H1 (cell line): ENCODE data around the gene DCP1B.

ENCODE experiments used
- EP300 ChIP-seq, 2 experiments: IDR thresholded peaks; 1 replicate in 1 of 2; 2 replicates in 1 of 2; pipeline ENCODE4 v1.6.1; 2011 to 2012; ENCODE audit warnings: low read depth in 2 of 2, low read length in 2 of 2, mild to moderate bottlenecking in 2 of 2, borderline replicate concordance in 1 of 2, inconsistent platforms in 1 of 2, moderate library complexity in 1 of 2
- EZH2 ChIP-seq: fragments of 200-600 bp; sonication (generic); IDR thresholded peaks from 2 replicates; pipeline ENCODE4 v1.7.1; 2012; ENCODE audit warnings: low read depth, mild to moderate bottlenecking, moderate library complexity, low read length, inconsistent platforms; ENCODE audit not compliant: severe bottlenecking
- HDAC2 ChIP-seq, 2 experiments: fragments of 300-600 bp in 1 of 2; sonication (generic) in 1 of 2; IDR thresholded peaks; 2 replicates each; pipeline ENCODE4 v1.6.1; 2011 to 2012; ENCODE audit warnings: low read depth in 2 of 2, low read length in 2 of 2, mild to moderate bottlenecking in 2 of 2, moderate library complexity in 2 of 2, borderline replicate concordance in 1 of 2, inconsistent platforms in 1 of 2
- NRF1 ChIP-seq: IDR thresholded peaks from 2 replicates; pipeline ENCODE4 v1.6.1; 2011; ENCODE audit warnings: mild to moderate bottlenecking, low read depth, low read length, improper control_type of control experiment
- POLR2A ChIP-seq, 2 experiments: IDR thresholded peaks; 1 replicate in 1 of 2; 2 replicates in 1 of 2; pipeline ENCODE4 v1.6.1; 2011; ENCODE audit warnings: low read depth in 2 of 2, low read length in 2 of 2, mild to moderate bottlenecking in 2 of 2; ENCODE audit errors: control extremely low read depth in 1 of 2
- RFX5 ChIP-seq: IDR thresholded peaks from 2 replicates; pipeline ENCODE4 v1.6.1; 2011; ENCODE audit warnings: low read depth, low read length, improper control_type of control experiment, borderline replicate concordance
- RXRA ChIP-seq: IDR thresholded peaks from 2 replicates; pipeline ENCODE4 v1.6.1; 2011; ENCODE audit warnings: low read depth, mild to moderate bottlenecking, low read length, moderate library complexity; ENCODE audit not compliant: insufficient read depth
- SIRT6 ChIP-seq: IDR thresholded peaks from one replicate; pipeline ENCODE4 v1.7.1; 2012; ENCODE audit warnings: low read length, inconsistent platforms
- SP1 ChIP-seq: IDR thresholded peaks from 2 replicates; pipeline ENCODE4 v1.6.1; 2011; ENCODE audit warnings: low read depth, low read length
- TAF1 ChIP-seq: IDR thresholded peaks from 2 replicates; pipeline ENCODE4 v1.6.1; 2011; ENCODE audit warnings: mild to moderate bottlenecking, low read depth, low read length
- TCF12 ChIP-seq: IDR thresholded peaks from 2 replicates; pipeline ENCODE4 v1.6.1; 2011; ENCODE audit warnings: low read depth, mild to moderate bottlenecking, low read length
- YY1 ChIP-seq: IDR thresholded peaks from 2 replicates; pipeline ENCODE4 v1.6.1; 2011; ENCODE audit warnings: low read depth, mild to moderate bottlenecking, low read length
- TF ChIP-seq, protein P1 (sequence below), 3 experiments: IDR thresholded peaks; 1 replicate in 2 of 3; 2 replicates in 1 of 3; pipeline versions ENCODE4 v1.5.1 to v1.6.1; 2011; ENCODE audit warnings: low read length in 3 of 3, mild to moderate bottlenecking in 3 of 3, inconsistent platforms in 2 of 3, low read depth in 1 of 3, moderate library complexity in 1 of 3; ENCODE audit not compliant: insufficient read depth in 1 of 3; ENCODE audit errors: control extremely low read depth in 1 of 3

DNA sequence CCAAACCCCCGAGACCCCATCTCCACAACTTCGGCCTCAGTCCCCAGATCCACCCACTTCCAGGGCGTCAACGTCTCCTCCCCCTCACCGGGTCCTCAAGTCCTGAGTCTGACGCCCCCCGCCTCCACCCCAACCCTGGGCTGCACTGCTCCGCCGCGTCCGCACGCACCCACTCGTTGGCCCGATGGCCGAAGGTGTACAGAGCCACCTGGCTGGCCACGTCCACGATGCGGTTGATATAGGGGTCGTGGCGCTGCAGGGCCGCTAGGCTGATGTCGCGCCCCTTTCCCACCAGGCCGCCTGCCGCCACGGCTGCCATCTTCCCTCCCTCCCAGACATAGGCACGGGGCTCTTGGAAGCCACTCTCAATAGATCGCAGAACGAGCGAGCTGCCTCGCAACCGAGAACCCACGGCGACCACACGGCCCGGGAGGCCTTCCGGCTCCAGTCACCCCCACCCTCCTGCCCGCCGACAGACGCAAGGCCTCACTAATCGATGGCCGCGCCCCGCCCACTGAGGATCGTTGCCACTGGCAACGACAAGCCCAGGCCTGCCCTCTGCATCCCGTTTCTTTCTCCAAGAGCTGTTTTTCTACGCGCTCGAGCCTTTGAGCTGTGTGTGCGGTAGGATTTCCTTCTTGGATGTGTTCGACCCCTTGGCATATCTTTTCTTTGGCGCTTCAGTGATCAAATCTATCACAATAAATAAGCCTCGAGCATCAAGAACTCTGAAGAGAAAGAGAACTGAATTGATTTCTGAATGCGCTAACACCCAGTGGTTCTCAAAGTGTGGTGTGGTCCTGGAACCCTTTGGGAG, at the start of gene DCP1B:
- TF ChIP-seq, protein P1, sequence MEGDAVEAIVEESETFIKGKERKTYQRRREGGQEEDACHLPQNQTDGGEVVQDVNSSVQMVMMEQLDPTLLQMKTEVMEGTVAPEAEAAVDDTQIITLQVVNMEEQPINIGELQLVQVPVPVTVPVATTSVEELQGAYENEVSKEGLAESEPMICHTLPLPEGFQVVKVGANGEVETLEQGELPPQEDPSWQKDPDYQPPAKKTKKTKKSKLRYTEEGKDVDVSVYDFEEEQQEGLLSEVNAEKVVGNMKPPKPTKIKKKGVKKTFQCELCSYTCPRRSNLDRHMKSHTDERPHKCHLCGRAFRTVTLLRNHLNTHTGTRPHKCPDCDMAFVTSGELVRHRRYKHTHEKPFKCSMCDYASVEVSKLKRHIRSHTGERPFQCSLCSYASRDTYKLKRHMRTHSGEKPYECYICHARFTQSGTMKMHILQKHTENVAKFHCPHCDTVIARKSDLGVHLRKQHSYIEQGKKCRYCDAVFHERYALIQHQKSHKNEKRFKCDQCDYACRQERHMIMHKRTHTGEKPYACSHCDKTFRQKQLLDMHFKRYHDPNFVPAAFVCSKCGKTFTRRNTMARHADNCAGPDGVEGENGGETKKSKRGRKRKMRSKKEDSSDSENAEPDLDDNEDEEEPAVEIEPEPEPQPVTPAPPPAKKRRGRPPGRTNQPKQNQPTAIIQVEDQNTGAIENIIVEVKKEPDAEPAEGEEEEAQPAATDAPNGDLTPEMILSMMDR (IDR thresholded peaks at IDR 0.05; ENCODE audit: control extremely low read depth in 1 of 3, insufficient read depth in 1 of 3, low read depth in 1 of 3, low read length in 3 of 3) = no peak
- peak in 1 of 2 experiments; percentile 80; a peak in 2 of 3 replicates for TF ChIP-seq POLR2A (IDR thresholded peaks at IDR 0.05; ENCODE audit: control extremely low read depth in 1 of 2, low read depth in 2 of 2, low read length in 2 of 2)
- TF ChIP-seq SP1 = peak; percentile 79
- TF ChIP-seq YY1 = peak; percentile 93
- no peak for TF ChIP-seq NRF1
- TF ChIP-seq RFX5 = no peak
- no peak for TF ChIP-seq SIRT6
- TF ChIP-seq EZH2 = no peak
- TF ChIP-seq RXRA = no peak
- TF ChIP-seq TAF1 = peak; percentile 50
- TF ChIP-seq TCF12 = no peak
- 0 out of 3 replicates have a peak, but pooled peaks of 1 of the 2 experiments have one; percentile 19 for TF ChIP-seq EP300 (IDR thresholded peaks at IDR 0.05; ENCODE audit: borderline replicate concordance in 1 of 2, low read depth in 2 of 2, low read length in 2 of 2)
- peak in 1 of 2 experiments; percentile 79; a peak in 1 of 4 replicates for TF ChIP-seq HDAC2 (IDR thresholded peaks at IDR 0.05; ENCODE audit: borderline replicate concordance in 1 of 2, low read depth in 2 of 2, low read length in 2 of 2)
